SH-SY5Y (cell line): ENCODE data around the gene HEATR9.

Experiments
- GATA2 ChIP-seq: IDR thresholded peaks from 2 replicates; pipeline ENCODE4 v1.6.1; 2011; ENCODE audit warnings: mild to moderate bottlenecking, low read depth, low read length
- GATA3 ChIP-seq: IDR thresholded peaks from 2 replicates; pipeline ENCODE4 v1.6.1; 2011; ENCODE audit warnings: low read depth, mild to moderate bottlenecking, low read length, moderate library complexity

The HEATR9 gene

DNA sequence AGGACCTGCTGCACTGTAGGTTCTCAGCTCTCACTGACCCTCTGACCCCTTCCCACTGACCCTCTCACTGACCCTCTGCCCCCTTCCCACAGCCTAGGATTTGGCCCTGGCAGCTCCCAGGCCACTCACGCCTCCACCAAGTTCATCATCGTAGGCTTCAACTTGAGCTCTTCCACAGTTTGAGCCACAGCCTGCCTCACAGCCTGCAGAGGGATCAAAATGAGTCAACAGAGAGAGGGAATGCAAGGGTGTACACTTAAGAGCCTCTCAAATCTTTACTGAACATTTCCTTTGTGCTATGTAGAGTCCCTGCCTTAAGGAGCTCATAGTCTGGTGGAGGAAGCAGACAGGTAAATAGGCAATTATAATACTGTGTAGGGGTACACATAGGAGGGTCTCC is 12.1 kb downstream of the HEATR9 start:
- TF ChIP-seq GATA3 (no peak), GATA2 (no peak)

GRCh38 chr17:35855965-35856364 is 12.7 kb downstream of the HEATR9 start:
- TF ChIP-seq GATA2, result no peak
- no peak for TF ChIP-seq GATA3

GRCh38 chr17:35849469-35850348 is 19.0 kb downstream of the HEATR9 start:
- no peak for TF ChIP-seq GATA3
- no peak for TF ChIP-seq GATA2

GRCh38 chr17:35847633-35848373 is 20.9 kb downstream of the HEATR9 start:
- no peak for TF ChIP-seq GATA2
- TF ChIP-seq GATA3, result no peak

DNA sequence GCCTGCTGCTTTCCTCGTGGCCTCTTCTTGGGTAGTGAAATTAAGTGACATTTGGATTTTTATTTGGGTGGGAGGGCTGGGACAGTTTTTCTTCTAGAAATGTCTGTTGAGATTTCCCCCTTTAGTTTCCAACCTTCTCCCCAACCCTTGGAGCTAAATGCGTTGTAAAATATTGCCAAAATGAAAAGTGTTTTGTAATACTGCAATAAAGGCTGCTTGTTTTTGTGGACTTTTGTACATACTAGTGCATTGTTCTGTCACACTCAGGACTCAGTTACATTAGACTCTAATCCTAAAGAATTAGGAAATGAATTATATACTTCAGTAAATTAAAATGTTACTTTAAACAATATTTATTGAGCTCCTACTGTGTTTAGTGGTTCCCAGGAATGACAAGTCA is 21.7 kb downstream of the HEATR9 start:
- no peak for TF ChIP-seq GATA2

DNA sequence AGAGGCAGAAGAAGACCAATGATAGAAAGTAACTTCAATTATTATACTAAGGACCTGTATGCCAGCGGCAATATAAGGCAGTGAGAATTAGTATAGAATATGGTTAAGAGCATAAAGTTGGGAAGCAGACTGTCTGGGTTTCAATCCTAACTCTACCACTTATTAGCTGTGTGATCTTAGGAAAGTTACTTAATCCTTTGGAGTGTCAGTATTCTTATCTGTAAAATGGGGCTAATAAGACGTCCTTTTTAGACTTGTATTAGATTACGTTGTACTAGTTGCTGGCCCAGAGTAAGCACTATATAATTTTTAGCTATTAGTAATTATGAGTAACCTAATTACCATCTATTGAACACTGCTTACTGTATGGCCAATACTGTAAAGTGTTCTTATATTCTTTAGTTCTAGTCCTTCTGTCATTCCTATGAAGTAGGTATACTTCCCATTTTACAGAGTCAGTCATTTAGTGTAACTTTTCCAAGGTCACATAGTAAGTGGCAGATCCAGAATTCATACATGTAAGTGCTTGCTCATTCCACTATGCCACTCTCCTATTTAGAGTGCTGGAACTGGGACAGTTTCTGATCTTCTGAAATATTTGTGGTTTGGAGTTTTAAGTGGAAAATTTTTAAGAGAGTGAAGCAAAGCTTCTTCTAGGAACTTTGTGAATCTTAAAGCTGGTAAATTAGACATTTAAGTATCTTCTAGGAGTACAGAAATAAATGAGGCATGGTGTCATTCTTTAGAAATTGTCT is 22.5 kb downstream of the HEATR9 start:
- no peak for TF ChIP-seq GATA2
- no peak for TF ChIP-seq GATA3

DNA sequence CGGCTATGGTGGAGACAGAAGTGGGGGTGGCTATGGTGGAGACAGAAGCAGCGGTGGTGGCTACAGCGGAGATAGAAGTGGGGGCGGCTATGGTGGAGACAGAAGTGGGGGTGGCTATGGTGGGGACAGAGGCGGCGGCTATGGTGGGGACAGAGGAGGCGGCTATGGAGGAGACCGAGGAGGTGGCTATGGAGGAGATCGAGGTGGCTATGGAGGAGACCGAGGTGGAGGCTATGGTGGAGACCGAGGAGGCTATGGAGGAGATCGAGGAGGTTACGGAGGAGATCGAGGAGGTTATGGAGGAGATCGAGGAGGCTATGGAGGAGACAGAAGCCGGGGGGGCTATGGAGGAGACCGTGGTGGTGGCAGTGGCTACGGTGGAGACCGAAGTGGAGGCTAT is 24.1 kb downstream of the HEATR9 start:
- no peak for TF ChIP-seq GATA3
- TF ChIP-seq GATA2, result no peak

- no peak for TF ChIP-seq GATA2
- no peak for TF ChIP-seq GATA3
Observed at GRCh38 chr17:35843698-35844097, 25.0 kb downstream of the HEATR9 start.

DNA sequence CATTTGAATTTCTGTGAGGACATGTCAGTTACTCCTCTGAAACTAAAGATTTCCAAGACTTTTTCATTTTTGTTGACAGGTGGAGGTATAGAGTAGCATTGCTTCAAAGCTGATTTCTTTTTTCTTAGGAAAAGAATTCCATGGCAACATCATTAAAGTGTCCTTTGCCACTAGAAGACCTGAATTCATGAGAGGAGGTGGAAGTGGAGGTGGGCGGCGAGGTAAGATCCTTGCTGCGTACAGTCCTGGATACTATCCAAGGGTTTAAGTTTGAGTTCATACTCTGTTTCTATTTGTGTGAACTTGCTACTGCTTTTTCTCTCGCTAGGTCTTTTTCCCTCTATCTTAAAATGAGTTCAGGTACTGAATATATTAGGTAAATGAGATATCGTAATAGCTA is 26.5 kb downstream of the HEATR9 start:
- TF ChIP-seq GATA2 (no peak), GATA3 (no peak)

DNA sequence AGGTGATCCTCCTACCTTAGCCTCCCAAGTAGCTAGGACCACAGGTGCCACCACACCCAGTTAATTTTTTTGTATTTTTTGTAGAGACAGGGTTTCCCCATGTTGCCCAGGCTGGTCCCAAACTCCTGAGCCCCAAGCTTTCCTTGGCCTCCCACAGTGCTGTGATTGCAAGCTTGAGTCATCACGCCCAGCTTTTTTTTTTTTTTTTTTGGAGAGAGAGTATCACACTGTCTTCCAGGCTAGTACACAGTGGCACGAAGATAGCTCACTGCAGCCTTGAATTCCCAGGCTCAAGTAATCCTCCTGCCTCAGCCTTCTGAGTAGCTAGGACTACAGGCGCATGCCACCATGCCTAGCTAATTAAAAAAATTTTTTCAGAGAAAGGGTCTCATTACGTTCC is 27.2 kb downstream of the HEATR9 start:
- TF ChIP-seq GATA2 (no peak), GATA3 (no peak)

DNA sequence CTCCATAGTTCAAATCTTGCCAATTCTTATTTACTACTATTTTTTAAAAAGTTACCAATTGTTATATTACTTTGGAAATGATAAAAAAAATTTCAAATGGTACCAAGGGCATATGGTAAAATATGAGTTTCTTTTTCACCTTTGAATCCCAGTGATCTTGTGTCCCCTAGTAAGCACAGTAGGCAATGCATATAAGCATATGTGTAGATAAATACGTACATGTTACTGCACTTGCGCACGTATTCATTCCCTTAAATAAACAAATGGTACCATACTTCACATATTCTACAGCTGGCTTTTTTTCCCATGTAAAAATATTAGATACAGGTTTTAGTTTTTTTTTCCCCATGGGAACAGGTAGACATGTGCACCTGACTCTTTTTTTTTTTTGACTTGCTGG is 27.6 kb downstream of the HEATR9 start:
- TF ChIP-seq GATA2 (no peak), GATA3 (no peak)

GRCh38 chr17:35825206-35825605 is 43.5 kb downstream of the HEATR9 start:
- TF ChIP-seq GATA3 (no peak), GATA2 (no peak)

- TF ChIP-seq GATA2 (no peak), GATA3 (no peak)
Observed at GRCh38 chr17:35821308-35821707, 47.4 kb downstream of the HEATR9 start.

DNA sequence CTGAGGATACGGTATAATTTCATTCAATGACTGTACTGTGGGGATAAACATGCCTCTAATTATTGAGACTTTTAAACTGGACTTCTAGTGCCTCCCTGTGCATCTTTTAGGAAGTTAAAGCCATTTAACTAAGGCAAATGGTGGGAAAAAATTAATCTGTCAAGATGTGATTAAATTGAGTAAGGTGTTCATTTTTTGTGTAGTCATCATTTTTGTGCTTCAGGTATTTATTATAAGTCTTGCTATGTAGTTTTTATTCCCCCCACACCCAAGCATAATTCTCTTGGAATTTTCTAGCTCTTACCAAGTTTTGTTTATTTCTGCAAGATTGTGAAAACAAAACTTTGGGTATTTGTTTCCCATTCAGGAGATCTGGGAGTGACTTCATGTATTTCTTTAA is 49.2 kb downstream of the HEATR9 start:
- no peak for TF ChIP-seq GATA3
- no peak for TF ChIP-seq GATA2

- TF ChIP-seq GATA3, result no peak
- TF ChIP-seq GATA2, result no peak
Observed at GRCh38 chr17:35817196-35817595, 51.5 kb downstream of the HEATR9 start.

GRCh38 chr17:35816723-35817122 is 52.0 kb downstream of the HEATR9 start:
- TF ChIP-seq GATA3 (no peak), GATA2 (no peak)

DNA sequence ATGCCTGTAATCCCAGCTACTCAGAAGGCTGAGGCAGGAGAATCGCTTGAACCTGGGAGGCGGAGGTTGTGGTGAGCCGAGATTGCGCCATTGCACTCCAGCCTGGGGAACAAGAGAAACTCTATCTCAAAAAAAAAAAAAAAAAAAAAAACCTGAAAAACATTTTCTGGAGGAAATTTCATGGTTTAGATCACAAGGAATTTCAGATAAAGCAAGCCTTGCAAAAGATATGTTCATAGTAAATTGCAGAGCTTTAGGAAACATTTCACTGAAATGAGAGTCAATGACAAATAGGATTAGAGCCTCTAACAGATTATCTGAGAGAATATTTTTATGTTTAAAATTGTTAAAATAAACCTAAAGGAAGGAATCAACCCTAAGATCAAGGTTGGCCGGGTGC is 56.2 kb downstream of the HEATR9 start:
- TF ChIP-seq GATA3, result no peak
- no peak for TF ChIP-seq GATA2
